HG02870 (cell line): ENCODE data around the gene SLC26A1.
"Not testable (repeated sequence)": the region's sequence is repeated elsewhere in the genome, so short reads cannot be mapped to it uniquely, and the experiment has no call there.

Source experiments
- ATAC-seq: cut with Tn5 transposase; IDR thresholded peaks from one replicate; pipeline ENCODE4 v1.9.1; 2021; ENCODE audit warnings: mild to moderate bottlenecking, moderate library complexity; ENCODE audit not compliant: unreplicated experiment

SLC26A1 gene

GRCh38 chr4:999882-1000425 is 6.8 kb upstream of the SLC26A1 start:
- ATAC-seq: no peak

- not testable (repeated sequence) for ATAC-seq
These were observed 6.1 kb upstream of the SLC26A1 start for GRCh38 chr4:999240-999863.

- ATAC-seq: no peak
These were observed 5.0 kb upstream of the SLC26A1 start for GRCh38 chr4:998096-998691.

- ATAC-seq: no peak
These were observed 4.3 kb upstream of the SLC26A1 start for GRCh38 chr4:997375-998071.

- ATAC-seq: no peak
These were observed 3.8 kb upstream of the SLC26A1 start for GRCh38 chr4:996997-997374.

GRCh38 chr4:996030-996996 is 3.1 kb upstream of the SLC26A1 start:
- no peak for ATAC-seq

- ATAC-seq: no peak
These were observed 2.3 kb upstream of the SLC26A1 start for GRCh38 chr4:995311-996026.

GRCh38 chr4:992297-993110 is 700 bp downstream of the SLC26A1 start:
- ATAC-seq: no peak

GRCh38 chr4:991451-992296 is 1.5 kb downstream of the SLC26A1 start:
- ATAC-seq: no peak

- no peak for ATAC-seq
These were observed 2.3 kb downstream of the SLC26A1 start for GRCh38 chr4:990746-991367.

GRCh38 chr4:989722-990471 is 3.3 kb downstream of the SLC26A1 start:
- ATAC-seq: no peak

- ATAC-seq: no peak
These were observed 4.2 kb downstream of the SLC26A1 start for GRCh38 chr4:988726-989721.

GRCh38 chr4:987624-988513 is 5.3 kb downstream of the SLC26A1 start:
- no peak for ATAC-seq

- peak; percentile 69 for ATAC-seq
These were observed 6.2 kb downstream of the SLC26A1 start, which contains the start of gene IDUA for GRCh38 chr4:986879-987623. Gene IDUA, plus strand, starts transcription at chr4:987044. Its CDS starts 41 bp downstream, at chr4:987085.
